Measurements from ENCODE around the gene TMEM116.
"Not testable (repeated sequence)": the region's sequence is repeated elsewhere in the genome, so short reads cannot be mapped to it uniquely, and the experiment has no call there.

DNA sequence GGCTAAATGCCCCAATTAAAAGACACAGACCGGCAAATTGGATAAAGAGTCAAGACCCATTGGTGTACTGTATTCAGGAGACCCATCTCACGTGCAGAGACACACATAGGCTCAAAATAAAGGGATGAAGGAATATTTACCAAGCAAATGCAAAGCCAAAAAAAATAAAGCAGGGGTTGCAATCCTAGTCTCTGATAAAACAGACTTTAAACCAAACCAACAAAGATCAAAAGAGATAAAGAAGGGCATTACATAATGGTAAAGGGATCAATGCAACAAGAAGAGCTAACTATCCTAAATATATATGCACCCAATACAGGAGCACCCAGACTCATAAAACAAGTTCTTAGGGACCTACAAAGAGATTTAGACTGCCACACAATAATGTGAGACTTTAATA is 53.4 kb downstream of the TMEM116 start:
- TF ChIP-seq POLR2A, CTCF (IDR thresholded peaks at IDR 0.05): not testable (repeated sequence)
